Measurements from ENCODE around the gene ELANE. TPM values are rescaled to one million over a fixed set of nuclear protein-coding genes. Genes with fewer than 3 reads are reported as not detected.

Gene ELANE
- total RNA-seq, 2 donors from 2014 or later: 0.67 to 0.83 TPM

- no peak for TF ChIP-seq CTCF (IDR thresholded peaks at IDR 0.05)
- peaks cover 17% of the 10 kb centered on the region for H3K36me3 ChIP-seq
These were observed 48.4 kb downstream of the ELANE start for GRCh38 chr19:900302-901111.

GRCh38 chr19:901216-902092 is 49.4 kb downstream of the ELANE start:
- Histone ChIP-seq H3K9me3 (no peaks in the 10 kb centered on the region), H3K36me3 (peaks cover 17% of the 10 kb centered on the region), H3K4me3 (no peak overlapping the region), H3K27ac (no peak overlapping the region), H3K27me3 (no peaks in the 10 kb centered on the region), H3K4me1 (no peaks in the 10 kb centered on the region)
- no peak for TF ChIP-seq CTCF (IDR thresholded peaks at IDR 0.05)
- no peak for DNase-seq (ENCODE audit: low spot score)

More at GRCh38 chr19:900302-901111, 48.4 kb downstream of the ELANE start:
- DNase-seq (ENCODE audit: low spot score): no peak
- no peak overlapping the region for H3K27ac ChIP-seq
- no peaks in the 10 kb centered on the region for H3K4me1 ChIP-seq
- no peak overlapping the region for H3K4me3 ChIP-seq
- no peaks in the 10 kb centered on the region for H3K9me3 ChIP-seq
- H3K27me3 ChIP-seq: no peaks in the 10 kb centered on the region

GRCh38 chr19:902093-902370 is 49.9 kb downstream of the ELANE start:
- H3K36me3 ChIP-seq: peaks cover 12% of the 10 kb centered on the region
- DNase-seq (ENCODE audit: low spot score): no peak
- no peaks in the 10 kb centered on the region for H3K9me3 ChIP-seq
- H3K4me3 ChIP-seq: no peak overlapping the region
- no peak overlapping the region for H3K27ac ChIP-seq
- no peak for TF ChIP-seq CTCF (IDR thresholded peaks at IDR 0.05)
- H3K27me3 ChIP-seq: no peaks in the 10 kb centered on the region
- H3K4me1 ChIP-seq: no peaks in the 10 kb centered on the region

GRCh38 chr19:902446-903226 is 50.5 kb downstream of the ELANE start:
- Histone ChIP-seq H3K36me3 (peaks cover 10% of the 10 kb centered on the region), H3K9me3 (no peaks in the 10 kb centered on the region), H3K27ac (no peak overlapping the region), H3K27me3 (no peaks in the 10 kb centered on the region), H3K4me3 (no peak overlapping the region), H3K4me1 (no peaks in the 10 kb centered on the region)
- no peak for TF ChIP-seq CTCF (IDR thresholded peaks at IDR 0.05)
- no peak for DNase-seq (ENCODE audit: low spot score)

GRCh38 chr19:903266-903797 is 51.2 kb downstream of the ELANE start:
- peaks cover 10% of the 10 kb centered on the region for H3K36me3 ChIP-seq
- H3K4me3 ChIP-seq: no peak overlapping the region
- H3K9me3 ChIP-seq: no peaks in the 10 kb centered on the region
- no peaks in the 10 kb centered on the region for H3K27me3 ChIP-seq
- H3K27ac ChIP-seq: no peak overlapping the region
- no peak for DNase-seq (ENCODE audit: low spot score)
- no peak for TF ChIP-seq CTCF (IDR thresholded peaks at IDR 0.05)
- no peaks in the 10 kb centered on the region for H3K4me1 ChIP-seq
